Activated naive CD4-positive, alpha-beta T cell treated with anti-CD3 and anti-CD28 coated beads, Interleukin-2, amount 50 U/mL, for 16 hours (primary cell): ENCODE data around the gene KCNMA1.

Experiments used
- DNase-seq: peaks from one replicate; pipeline ENCODE4 v3.0.0-alpha.2; 2020

The KCNMA1 gene

GRCh38 chr10:77051837-77052236 lies 585.8 kb downstream of the KCNMA1 start:
- DNase-seq, result no peak

DNA sequence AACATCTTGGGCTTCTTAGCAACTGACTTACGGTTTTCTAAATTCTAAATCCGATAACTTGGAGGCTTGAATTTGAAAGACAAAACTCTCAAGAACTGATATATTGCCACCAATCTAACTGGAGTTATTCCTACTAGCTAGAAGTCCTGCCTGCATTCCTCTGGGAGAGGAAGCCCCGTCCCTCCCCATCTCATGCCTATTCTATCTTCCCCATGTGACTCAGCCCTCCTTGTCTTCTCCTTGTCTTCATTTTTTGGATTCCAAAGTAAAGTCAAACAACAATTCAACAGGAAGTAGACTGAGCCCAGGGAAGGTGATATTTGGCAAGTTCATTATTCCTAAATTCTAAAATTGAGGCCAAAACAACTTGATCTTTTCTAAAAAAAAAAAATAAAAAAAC lies 587.7 kb downstream of the KCNMA1 start:
- no peak for DNase-seq

GRCh38 chr10:77049146-77049545 lies 588.5 kb downstream of the KCNMA1 start:
- no peak for DNase-seq

- no peak for DNase-seq
Measured at GRCh38 chr10:77045085-77045484, 592.5 kb downstream of the KCNMA1 start.

DNA sequence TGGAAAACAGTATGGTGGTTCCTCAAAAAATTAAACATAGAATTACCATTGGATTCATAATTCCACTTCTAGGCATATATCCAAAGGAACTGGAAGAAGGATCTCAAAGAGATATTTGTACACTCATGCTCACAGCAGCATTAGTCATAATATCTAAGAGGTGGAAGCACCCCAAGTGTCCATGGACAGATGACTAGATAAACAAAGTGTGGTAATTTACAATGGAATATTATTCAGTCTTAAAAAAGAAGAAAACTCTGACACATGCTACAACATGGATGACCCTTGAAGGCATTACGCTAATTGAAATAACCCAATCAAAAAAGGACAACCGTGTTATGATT lies 594.2 kb downstream of the KCNMA1 start:
- DNase-seq, result no peak

DNA sequence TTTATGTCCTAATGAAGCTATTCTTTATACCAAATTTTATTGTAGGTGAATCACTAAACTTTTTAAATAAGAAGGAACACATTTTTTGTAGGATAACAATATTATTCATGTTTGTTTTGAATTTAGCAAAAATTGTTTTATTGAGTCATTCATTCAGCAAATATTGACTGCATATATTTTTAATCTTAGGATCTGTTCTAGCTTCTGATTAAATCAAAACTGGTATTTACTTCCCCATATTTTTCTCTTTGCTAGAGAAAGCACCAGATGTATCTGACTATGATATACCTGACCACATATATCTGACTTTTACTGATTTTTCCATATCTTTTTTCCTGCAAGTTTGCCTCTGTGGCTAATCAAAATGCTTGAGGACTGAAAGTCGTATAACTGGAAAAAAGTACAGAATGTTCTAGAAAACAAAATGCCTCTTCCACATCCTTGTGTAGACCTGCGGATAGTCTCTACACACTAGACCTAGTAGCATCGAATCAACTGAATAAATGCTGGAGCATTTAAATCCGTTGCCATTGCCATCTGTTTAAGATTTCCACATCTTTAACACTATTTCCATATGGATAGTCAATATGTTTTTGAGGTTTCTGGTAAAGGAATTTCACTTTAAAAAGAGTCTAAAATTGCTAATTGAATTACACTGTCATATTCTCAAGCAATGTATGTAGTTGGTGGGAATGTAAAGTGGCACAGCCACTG lies 594.7 kb downstream of the KCNMA1 start:
- no peak for DNase-seq

DNA sequence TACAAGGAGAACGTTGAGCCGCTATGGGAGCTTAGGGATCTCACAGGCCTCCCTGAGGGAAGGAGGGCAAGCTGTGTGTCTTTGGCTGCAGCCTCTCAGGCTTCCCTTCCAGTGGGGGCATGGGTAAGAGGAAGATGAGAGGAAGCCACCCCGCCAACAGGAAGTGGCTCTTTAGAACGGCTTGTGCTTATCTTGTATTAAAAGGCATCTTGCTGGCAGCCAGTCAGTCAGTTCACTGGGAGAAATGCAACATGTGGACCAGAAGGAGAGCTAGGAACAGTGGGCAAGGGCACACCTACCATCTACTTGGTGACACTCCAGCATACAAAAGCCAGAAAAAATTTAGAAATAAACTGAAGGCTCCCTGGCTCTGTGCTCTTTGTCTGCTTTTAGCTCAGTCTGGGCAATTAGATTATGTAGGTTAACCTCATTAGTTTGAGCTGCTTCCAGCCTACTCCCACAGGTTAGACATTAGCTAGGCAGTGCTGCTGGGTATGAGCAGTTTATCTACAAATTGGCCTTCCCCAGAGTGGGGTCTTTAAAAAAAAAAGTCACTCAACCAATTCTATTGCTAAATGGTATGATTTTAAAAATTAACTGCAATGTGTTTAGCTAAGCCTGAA lies 595.9 kb downstream of the KCNMA1 start:
- no peak for DNase-seq

DNA sequence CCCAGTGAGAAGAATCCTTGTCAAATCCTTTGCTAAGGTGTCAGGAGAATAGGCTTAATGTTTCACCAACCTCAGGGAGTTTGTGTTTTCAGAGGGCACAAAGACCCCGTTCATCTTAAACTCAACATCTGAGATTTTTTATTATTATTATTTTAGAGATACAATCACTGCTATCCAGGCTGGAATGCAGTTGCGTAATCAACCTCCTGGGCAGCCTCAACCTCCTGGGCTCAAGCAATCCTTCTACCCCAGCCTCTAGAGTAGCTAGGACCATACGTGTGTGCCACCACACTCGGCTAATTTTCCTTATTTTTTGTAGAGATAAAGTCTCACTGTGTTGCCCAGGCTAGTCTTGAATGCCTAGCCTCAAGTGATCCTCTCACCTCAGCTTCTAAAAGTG lies 599.2 kb downstream of the KCNMA1 start:
- DNase-seq, result no peak

DNA sequence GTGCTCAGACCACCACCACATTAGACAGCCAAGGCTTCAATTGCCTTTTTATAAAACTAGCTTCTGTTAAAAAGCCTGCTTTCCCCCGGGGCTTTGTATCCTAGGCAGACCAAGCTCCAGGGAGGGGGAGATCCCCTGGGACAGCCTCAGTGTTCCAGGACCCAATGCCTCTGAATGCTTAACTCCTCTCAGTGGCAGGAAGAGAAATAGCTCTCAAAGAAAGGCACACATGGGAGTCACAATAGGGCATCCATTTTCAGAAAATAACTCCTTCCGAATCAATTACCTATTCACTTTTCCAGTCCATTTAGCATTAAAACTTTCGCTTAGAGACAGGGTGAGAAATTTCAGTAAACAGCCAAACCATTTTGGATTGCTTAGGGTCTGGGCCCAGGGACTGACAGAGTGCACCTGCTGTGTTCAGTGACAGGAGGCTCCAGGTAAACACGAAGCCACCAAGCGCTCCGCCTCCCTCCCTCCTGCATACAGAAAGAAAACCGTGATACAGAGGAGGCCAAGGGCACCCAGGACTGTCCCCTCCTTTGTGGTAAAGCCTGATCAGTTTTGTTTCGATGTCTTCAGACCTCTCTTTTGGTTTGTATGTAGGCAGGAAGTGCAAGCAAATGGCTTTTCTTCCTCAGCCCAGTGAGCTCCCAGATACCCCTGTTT lies 599.7 kb downstream of the KCNMA1 start:
- DNase-seq, result no peak

DNA sequence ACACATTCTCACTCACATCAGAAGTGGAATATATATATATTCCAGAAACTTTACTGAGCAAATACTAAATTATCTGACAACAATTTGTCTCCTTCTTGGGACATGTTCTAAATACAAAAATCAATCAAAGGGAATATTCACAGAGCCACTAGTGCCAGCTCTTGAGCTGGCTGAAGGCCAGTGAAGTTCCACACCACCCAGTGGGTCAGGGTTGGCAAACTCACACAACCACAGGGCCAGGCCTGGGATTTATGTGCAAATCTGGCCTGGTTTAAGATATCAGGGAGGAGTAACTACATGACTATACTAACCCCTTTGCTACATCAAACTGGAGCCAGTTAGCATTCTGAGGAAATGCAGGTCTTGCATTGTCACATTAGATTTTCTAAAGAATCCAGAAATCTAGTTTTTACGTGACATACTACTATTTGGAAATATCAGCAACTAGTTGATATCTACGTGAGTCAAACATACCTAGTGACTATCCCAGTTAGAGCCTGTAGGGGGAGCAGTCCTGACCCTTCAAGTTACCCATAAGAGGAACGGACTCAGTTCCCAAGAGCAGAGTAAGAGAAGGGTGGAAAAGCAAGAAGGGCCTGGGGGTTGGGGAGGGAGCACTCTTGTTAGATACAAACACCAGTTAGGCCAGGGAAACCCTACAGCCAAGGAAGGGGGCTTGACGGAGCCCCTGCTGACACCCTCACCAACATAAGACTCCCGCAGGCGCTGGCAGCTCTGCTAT lies 600.4 kb downstream of the KCNMA1 start:
- no peak for DNase-seq

DNA sequence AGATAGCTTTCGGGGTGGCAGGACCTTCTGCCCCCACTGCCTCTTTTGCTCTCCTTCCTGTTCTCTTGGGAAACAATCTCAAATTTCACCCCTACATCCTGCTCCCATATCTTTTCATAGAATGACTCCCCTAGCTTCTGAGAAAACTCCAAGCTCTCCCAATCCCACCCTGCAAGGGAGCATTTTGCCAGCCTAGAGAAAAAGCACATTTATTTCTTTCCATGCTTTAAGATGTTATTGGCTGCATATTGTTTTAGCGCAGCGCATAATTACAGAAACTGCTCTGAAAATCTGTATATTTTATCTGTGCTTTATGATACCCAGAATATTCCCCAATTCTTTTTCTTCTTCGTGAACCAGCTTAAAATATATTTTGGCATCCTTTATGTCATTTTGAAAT lies 601.3 kb downstream of the KCNMA1 start:
- DNase-seq, result no peak

DNA sequence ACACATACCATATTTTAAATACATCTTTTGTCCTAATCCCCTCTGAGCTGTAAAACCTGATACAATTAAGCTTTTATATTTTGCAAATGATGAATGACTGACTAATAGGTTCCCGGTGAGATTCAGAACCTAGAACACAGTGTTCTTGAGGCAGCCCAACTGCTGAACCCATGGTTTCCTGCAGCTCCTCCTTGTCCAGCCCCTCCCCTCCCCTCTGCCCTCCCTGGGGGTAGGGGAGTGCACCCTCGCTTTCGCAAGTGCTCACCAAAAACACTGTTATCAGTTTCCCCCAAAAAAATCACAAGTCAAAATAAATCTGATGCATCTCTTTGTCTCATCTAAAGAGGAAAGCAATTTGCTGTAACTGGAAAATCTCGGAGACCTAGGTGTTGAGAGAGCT lies 602.8 kb downstream of the KCNMA1 start:
- no peak for DNase-seq

- no peak for DNase-seq
Measured at GRCh38 chr10:77034240-77034639, 603.4 kb downstream of the KCNMA1 start.

- DNase-seq, result no peak
Measured at GRCh38 chr10:77032188-77032570, 605.4 kb downstream of the KCNMA1 start.

DNA sequence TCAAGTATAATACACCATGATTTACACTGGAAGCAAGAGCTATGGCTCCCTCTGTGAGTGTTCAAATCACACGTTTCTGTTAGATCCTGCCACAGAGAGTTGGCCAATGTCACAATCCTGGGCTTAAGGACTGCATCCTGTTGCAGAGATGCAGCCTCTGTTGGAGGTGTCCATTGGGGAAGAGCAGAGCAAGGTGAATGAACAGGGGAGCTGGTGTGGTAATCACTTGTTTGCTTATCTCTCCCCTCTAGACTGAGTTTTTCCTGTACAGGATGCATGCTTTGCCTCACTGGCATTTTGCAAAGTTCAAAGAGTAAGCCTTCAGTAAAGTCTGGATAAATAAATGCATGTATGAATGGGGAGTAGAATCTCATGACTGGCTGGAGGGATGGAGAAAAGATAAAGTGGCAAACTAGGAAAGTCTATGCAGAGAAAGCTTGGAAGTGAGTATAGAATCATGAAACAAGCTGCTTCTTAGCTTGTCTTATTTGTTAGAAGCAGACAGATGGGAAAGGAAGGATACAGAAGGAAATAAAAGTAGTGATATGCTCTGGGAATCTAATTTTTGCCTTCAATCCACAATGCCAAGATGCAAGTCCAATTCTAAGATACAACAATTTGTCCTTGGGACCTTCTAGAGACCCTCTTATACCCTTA lies 605.9 kb downstream of the KCNMA1 start:
- no peak for DNase-seq

- DNase-seq, result no peak
Measured at GRCh38 chr10:77030974-77031373, 606.6 kb downstream of the KCNMA1 start.

DNA sequence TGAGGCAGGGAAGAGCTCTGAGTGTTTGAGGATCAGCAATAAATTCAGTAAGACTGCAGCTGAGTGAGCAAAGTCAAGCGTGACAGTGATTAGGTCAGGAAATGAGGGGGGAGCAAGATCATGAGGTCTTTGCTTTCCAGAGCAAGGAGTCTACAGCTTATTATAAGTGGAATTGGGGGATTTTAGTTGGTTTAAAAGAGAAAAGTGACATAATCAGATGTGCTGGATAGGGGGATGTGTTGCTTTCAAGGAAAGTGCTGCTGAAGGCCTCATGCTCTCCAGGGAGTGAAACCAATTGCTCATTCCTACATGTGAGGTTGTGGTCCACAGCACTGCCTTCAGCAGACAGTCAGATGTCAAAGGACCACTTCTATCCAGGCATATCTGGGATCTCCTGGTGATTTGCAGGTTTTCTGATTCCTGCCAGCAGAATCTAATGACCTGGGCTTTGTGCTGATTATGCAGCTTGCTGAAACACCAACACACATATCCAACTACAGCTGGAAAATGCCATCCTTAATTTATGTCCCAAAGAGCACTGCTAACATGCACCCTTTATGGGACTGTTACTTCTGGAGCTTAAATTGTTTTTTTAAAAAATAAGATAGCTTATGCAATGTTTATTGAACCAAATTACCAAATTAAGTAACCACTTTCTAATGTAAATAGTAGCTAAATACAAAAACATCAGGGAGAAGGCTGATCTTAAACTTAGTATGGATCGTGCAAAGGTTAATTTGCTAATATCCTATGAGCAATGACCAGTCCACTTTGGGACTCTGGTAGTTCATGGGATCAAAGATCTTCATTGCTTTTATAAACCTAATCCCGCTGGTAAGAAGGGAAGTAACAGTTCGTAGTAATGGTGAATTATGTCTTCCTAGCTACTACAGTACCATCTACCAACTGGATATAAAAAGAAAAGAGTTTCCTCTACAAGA lies 607.6 kb downstream of the KCNMA1 start:
- no peak for DNase-seq

DNA sequence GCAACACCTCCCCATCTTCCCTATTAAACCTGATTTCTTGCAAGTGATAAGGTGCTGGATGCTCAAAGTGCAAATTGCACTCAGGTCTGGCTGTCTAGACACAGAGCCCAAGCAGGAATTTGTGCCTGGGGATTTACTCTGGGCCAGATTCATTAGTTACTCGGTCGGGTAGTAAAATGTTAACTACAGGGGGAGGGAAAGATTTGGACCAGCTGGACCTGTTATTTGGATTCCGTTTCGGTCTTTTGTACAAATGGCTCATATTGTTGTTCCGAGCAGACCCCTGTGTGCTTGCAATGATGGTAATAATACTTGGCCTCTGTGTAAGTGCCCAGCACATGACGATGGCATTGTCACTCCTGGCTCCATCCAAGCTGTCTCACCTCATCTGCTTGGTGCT lies 609.6 kb downstream of the KCNMA1 start:
- DNase-seq, result no peak

DNA sequence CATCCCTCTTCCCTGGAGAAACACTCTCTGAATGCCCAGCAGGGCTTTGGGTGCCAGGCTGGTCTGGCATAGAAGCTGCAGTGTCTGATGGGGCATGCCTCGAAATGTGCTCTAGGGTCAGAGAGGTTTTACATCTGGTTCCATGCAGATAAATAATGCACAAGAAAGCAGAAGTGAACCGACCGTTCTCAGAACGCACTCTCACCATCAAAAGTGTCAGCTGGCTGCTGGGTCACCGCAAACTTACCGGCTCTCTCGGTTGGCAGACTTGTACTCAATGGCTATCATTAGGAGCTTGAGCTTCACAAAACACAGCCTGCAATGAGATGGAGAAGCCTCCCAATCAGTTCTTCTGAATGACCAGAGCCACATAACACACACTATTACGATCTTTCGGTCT lies 610.0 kb downstream of the KCNMA1 start:
- no peak for DNase-seq

DNA sequence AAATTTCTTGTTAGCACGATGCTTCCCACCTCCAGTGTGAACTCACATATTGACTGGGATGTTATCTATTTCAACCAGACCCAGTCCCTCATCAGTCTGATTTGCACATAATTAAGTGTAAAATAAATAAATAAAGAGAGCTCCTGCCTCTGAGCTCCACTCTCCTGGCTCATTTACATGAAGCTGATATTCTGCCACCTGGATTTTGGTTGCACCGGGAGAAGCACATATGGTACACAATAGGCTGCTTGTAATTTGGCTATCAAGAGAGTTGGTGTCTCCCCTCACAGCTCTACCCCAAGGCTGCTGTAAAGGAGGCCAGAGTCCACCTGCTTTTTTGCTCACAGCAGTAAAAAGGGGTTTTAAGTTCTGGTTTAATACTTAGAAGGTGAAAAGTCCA lies 610.5 kb downstream of the KCNMA1 start:
- no peak for DNase-seq

DNA sequence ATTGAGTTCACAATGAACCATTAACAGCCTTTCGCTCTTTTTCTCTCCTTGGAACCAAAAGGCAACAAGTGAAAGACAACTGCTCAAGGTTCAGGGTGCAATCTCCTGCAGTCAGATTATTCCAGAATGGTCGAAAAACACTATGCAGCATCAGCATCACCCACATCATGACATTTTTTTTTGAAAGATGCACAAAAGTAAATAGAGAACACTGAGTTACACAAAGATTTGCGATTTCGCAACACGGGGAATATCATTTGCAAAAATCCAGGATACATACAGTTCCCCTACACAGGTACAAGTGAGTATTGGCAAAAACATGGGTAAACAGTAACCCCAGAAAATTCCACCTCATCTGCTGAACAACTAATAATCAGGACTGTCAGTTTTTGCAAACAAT lies 611.5 kb downstream of the KCNMA1 start:
- DNase-seq, result no peak

GRCh38 chr10:77024461-77024860 lies 613.1 kb downstream of the KCNMA1 start:
- DNase-seq, result no peak
